ENCODE data around the gene LRFN3.
"Not testable (repeated sequence)": the region's sequence is repeated elsewhere in the genome, so short reads cannot be mapped to it uniquely, and the experiment has no call there.

The LRFN3 gene

DNA sequence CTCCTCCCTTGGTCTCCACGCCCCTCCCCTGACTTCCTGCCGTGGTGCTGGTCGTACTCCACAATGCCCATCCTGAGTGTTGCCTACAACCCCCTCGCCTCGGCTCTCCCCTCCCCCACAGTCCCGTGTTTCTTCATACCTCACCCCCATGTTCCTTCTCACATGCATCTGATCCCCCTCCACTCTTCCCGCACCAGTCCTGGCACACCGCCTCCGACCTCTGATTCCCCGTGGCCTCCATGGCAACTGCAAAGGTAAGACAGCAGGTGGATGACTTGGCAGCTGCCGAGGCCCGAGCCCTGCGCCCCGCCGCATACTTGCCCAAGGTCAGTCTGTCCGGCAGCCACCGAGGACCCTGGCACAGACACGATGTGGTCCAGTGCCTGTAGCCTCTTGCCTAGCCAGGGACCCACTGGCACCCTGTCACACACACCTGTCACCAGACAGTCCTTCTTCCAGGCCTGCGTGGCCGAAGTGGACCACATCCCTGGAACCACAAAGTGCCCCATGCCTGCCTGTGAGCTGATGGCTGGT is 42.7 kb downstream of the LRFN3 start:
- DNase-seq, result no peak

DNA sequence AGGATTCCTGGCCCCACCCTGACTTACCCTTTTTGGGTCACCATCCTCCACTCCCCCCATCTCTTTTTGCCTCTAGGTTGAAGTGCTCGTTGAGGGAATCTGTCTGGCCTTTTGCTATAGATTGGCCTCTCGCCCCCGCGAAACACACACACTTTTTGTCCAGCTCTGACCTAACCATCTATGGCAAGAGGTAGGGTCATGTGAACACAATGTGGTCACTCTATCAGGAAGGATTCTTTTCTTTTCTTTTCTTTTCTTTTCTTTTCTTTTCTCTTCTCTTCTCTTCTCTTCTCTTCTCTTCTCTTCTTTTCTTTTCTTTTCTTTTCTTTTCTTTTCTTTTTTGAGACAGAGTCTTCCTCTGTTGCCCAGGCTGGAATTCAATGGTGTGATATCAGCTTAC is 44.8 kb downstream of the LRFN3 start:
- DNase-seq, result not testable (repeated sequence)

GRCh38 chr19:35983177-35983576 is 47.0 kb downstream of the LRFN3 start:
- no peak for DNase-seq

DNA sequence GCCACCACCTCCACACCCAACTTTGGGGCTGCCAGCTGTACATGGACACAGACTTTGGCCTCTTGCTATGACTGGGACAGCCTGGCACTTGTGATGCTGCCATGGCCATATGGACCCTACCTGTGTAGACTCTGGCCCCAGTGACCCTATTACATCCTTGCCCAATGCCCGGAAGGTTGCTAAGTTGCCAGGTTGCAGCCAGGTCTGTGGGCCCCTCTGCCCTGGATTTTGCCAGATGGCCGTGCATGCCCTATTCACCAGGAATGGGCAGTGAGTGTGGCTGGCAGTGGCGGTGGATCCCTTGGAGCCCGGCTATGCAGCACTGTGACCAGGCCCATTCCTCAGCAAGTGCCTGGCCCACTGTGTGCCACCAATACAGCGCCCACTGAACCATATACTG is 49.9 kb downstream of the LRFN3 start:
- no peak for DNase-seq

DNA sequence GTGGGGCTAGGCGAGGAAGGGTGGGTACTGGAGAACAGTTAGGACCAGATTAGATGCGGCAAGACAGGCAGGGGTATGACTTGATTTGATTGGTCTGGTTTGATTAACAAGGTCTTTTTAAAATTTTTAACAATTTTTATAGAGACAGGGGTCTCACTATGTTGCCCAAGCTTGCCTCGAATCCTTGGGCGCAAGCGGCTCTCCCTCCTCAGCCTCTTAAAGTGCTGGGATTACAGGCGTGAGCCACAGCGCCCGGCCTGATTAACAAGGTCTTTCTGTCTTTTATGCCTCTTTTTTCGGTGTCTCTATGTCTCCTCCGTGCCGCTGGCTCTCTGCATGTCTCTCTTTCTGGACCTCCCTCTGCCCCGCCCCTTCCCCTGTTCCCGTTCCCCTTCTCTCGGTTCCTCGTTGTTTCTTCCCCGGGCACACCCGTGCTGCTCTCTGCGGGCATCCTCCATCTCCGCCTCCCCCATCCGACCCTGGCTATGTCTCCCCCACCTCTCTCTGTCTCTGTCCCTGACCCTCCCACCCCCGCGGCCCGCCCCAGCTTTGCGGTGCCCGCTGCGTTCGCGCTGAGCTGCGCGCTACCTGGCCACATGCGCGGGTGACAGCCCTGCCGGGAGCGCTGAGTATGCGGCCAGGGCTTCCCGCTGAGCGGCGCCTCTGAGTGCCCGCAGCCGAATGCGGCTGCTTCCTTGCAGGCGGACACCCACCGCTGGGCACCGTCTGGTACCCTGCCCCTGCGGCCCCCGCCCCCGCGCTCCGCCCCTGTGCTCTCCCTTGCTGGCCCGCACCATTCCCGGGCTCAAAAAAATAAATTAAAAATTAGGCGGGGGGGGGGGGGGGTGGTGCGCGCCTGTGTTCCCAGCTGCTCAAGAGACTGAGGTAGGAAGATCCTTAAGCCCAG is 50.7 kb downstream of the LRFN3 start:
- no peak for DNase-seq

- no peak for DNase-seq
Observed at GRCh38 chr19:35987571-35987896, 51.4 kb downstream of the LRFN3 start.

DNA sequence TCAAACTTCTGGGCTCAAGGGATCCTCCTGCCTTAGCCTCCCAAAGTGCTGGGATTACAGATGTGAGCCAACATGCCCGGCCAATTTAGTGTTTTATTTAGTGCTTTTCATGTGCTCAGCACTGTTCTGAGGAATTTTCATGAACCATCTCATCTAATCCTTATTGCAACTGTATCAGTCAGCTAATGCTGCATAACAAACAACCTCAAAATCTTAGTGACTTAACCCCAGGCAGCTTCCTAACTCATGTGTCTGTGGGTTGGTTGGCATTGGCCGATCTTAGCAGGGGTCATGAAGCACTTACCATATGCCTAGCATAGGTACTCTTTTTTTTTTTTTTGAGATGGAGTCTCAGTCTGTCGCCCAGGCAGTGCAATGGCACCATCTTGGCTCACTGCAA is 52.6 kb downstream of the LRFN3 start:
- DNase-seq, result no peak

DNA sequence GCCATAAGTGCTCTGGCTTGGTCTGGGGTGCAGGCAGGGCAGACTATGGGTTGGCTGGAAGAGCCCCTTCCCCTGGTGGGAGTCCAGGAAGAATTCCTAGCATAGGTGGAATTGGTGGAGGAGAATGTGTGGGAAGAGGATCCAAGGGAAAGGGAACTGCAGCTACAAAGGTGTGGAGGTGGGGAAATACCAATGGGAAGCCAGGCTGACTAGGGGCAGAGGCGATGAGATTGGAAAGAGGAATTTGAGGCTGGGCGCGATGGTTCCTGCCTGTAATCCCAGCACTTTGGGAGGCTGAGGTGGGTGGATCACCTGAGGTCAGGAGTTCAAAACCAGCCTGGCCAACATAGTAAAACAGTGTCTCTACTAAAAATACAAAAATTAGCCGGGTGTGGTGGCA is 54.0 kb downstream of the LRFN3 start:
- DNase-seq, result no peak

DNA sequence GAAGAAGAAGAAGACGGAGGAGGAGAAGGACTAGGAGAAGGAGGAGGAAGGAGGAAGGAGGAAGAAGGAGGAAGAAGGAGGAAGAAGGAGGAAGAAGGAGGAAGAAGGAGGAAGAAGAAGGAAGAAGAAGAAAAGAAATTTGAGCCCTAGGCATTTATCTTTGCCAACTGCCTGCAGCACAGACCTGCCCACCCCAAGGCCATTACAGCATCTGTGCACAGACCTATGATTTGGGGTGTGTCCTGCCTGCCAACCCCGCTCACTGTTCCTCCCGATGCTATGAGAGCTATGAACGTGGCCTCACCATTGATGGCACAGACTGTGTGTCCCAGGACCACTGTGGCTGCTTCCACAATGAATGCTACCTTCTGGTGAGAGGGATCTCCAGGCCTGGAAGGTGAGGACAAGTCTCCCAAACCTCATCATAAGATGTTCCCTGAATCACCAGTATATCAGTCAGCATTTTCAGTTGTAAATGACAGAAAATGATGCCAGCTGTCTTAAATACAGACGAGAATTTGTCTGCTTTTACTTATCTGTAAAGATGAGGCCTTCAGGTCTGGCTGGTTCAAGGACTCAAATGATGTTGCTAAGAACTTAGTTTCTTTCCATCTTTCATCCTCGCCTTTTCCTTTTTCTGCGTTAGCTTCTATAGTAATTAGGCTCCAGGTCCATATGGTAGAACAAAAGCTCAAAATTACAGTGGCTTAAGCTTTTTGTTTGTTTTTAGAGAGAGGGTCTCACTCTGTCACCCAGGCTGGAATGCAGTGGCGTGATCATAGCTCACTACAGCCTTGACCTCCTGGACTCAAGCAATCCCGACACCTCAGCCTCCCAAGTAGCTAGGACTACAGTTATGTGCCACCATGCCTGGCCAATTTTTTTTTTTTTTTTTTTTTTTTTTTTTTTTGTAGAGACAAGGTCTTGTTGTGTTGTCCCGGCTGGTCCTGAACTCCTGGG is 54.9 kb downstream of the LRFN3 start:
- no peak for DNase-seq

DNA sequence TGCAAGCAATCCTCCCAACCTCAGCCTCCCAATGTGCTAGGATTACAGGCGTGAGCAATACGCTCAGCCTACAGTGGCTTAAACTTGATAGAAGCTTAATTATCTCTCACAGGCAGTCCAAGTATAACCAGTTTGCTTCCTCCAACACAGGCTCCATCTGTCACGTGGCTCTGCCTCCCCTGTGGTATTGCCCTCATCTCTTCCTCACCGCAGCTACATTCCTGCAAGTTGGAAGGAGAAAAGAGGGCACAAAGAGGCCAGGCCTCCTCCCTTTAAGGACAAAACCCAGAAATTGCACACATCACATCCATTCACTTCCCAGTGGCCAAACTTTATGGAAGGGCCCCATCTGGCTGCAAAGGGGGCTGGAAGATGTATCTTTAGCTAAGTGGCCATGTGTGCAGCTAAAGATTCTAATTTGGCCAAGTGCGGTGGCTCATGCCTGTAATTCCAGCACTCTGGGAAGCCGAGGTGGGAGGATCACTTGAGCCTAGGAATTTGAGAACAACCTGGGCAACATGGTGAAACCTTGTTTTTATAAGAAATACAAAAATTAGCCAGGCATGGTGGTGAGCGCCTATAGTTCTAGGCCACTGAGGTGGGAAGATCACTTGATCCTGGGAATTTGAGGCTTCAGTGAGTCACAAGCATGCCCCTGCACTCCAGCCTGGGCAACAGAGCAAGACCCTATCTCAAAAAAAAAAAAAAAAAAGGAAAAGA is 55.7 kb downstream of the LRFN3 start:
- DNase-seq, result no peak

DNA sequence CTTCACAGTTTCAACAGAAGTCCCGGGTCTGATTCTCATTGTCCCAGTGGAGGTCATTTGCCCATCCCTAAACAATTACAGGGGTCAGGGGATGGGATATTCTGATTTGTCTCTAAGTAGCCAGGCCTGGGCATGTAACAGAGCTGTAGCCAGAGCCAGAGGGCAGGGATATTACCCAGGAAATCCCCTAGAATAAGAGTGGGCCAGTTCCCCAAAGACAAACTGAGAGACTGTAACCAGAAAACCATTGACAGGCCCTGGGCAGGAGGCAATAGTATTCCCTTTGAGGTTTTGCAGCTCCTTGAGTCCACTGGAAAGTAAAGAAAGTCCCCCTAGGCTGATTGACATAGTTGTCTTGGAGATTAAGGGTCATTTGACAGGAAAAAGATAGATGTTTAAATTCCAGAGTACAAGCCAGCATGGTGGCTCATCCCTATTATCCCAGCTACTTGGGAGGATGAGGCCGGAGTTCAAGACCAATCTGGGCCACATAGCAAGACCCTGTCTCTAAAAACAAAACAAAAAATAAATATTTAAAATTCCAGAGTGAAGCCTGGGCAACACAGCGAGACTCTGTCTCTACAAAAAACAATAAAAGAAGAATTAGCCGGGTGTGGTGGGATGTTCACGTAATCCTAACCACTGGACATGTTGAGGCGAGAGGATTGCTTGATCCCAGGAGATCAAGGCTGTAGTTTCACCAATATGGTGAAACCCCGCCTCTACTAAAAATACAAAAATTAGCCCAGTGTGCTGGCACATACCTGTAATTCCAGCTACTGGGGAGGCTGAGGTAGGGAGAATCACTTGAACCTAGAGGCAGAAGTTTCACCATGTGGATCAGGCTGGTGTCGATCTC is 57.0 kb downstream of the LRFN3 start:
- no peak for DNase-seq

DNA sequence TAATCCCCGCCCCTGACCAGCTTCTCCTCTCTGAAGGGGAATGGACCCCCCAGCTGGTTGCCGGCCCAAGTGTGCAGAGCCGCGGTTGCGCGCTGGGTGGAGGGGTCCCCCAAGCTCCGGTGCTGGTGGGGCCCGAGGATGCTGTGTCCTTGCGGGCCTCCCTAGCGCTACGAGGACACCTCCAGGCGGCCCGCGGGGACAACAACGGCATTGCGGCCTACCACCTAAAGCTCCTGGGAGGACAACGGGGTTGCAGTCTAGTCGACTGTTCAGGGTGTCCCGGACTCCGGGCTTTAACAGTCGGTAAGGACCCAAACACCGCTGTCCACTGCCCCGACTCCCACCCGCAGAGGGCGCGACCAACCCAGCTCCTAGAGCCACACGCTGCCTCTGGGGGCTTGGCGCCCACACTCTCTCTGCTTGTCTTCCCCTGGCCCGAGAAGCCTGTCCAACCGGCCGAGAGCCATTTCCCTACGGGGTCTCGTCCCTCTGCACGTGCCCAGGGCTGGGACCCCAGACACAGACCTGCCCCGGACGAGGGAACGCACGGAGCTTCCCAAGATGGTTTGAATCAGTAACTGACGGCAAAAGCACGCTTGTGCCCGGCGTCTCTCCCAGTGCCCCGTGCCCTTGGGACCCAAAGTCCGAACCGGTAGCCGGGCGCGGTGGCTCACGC is 57.9 kb downstream of the LRFN3 start:
- DNase-seq, result no peak
